BE2C (cell line): Measurements from ENCODE around the gene SNX33.

ENCODE experiments used
- DNase-seq: peaks from one replicate; pipeline ENCODE4 v3.0.0-alpha.2; 2020
- H3K27me3 ChIP-seq: fragments of 250-450 bp; sonication (Bioruptor Pico); 2 replicates; pipeline ENCODE4 v1.5.1; 2020; ENCODE audit warnings: mild to moderate bottlenecking
- H3K36me3 ChIP-seq: fragments of 250-450 bp; sonication (Bioruptor Pico); 2 replicates; pipeline ENCODE4 v1.5.1; 2020; ENCODE audit warnings: mild to moderate bottlenecking
- H3K4me1 ChIP-seq: fragments of 250-450 bp; sonication (Bioruptor Pico); 2 replicates; pipeline ENCODE4 v1.5.1; 2020
- H3K4me3 ChIP-seq: 2 replicates; pipeline ENCODE4 v1.5.1; 2011; ENCODE audit warnings: low read depth, low read length
- H3K9me3 ChIP-seq: fragments of 250-450 bp; sonication (Bioruptor Pico); 2 replicates; pipeline ENCODE4 v1.5.1; 2020
- TF ChIP-seq, protein P1 (sequence below): IDR thresholded peaks from 2 replicates; pipeline ENCODE4 v1.5.1; 2012; ENCODE audit warnings: mild to moderate bottlenecking, low read depth, low read length

Gene SNX33

DNA sequence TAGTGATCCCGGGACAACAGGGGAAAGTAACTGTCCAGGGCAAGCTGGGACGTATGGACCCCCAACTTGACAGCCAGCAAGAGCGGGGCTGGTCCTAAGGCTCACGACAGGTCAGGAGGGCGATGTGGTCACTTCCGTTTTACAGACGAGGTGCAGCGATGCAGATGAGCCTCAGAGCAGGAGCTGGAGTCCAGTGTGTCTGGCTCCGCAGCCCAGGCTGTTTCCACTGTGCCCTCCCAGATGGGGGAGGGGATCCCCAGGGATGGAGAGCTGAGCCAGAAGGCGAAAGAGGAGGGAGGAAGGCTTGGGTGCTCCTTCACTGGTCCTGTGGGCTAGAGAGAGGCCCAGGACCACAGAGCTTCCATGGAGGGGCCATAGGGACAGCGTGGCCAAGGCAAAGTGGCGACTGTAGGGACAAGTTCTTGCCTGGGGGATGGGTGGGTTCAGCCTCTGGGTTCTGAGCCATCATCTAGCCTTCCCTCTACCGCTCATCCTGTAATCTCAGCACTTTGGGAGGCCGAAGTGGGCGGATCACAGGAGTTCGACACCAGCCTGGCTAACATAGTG lies 5.7 kb downstream of the SNX33 start:
- no peak for DNase-seq
- H3K36me3 ChIP-seq, result no peaks in the 10 kb centered on the region
- no peaks in the 10 kb centered on the region for H3K4me1 ChIP-seq
- no peaks in the 10 kb centered on the region for H3K9me3 ChIP-seq
- H3K4me3 ChIP-seq, result no peak overlapping the region
- TF ChIP-seq, protein P1, sequence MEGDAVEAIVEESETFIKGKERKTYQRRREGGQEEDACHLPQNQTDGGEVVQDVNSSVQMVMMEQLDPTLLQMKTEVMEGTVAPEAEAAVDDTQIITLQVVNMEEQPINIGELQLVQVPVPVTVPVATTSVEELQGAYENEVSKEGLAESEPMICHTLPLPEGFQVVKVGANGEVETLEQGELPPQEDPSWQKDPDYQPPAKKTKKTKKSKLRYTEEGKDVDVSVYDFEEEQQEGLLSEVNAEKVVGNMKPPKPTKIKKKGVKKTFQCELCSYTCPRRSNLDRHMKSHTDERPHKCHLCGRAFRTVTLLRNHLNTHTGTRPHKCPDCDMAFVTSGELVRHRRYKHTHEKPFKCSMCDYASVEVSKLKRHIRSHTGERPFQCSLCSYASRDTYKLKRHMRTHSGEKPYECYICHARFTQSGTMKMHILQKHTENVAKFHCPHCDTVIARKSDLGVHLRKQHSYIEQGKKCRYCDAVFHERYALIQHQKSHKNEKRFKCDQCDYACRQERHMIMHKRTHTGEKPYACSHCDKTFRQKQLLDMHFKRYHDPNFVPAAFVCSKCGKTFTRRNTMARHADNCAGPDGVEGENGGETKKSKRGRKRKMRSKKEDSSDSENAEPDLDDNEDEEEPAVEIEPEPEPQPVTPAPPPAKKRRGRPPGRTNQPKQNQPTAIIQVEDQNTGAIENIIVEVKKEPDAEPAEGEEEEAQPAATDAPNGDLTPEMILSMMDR, result no peak
- no peaks in the 10 kb centered on the region for H3K27me3 ChIP-seq

DNA sequence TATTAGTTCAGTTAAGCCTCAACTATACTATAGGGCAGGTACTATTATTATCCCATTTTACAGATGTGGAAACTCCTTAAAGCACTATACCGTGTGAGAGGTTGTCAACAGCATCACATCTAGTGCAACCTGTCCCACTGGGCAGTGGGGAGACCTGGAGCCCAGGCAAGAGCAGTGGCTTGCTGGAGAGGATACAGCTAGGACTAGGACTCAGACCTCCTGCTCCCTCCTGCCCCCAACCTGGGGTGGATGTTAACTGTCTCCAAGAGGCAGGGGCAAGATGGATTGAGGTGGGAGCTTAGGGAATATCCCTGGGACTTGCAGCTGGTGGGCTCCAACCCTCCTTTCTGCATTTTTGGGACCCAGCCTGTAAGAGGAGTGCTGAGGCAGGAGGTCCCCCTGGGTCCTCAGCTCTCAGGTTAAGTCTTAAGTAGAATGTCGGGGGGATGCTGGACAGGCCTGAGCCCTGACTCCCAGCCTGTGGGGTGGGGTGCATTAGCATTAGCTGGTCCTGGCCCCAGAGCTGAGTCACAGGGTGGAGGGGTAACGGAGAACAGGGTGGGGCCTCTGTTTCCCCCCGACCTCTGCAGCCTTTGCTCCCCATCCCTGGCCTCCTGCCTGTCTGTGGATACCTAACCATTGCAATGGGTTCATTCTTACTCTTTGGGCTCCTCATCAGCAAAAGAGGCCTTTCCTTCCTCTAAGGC lies 6.6 kb downstream of the SNX33 start:
- Histone ChIP-seq H3K27me3 (no peaks in the 10 kb centered on the region), H3K4me1 (no peaks in the 10 kb centered on the region), H3K36me3 (no peaks in the 10 kb centered on the region), H3K9me3 (no peaks in the 10 kb centered on the region), H3K4me3 (no peak overlapping the region)
- TF ChIP-seq, protein P1, result no peak
- DNase-seq, result no peak

DNA sequence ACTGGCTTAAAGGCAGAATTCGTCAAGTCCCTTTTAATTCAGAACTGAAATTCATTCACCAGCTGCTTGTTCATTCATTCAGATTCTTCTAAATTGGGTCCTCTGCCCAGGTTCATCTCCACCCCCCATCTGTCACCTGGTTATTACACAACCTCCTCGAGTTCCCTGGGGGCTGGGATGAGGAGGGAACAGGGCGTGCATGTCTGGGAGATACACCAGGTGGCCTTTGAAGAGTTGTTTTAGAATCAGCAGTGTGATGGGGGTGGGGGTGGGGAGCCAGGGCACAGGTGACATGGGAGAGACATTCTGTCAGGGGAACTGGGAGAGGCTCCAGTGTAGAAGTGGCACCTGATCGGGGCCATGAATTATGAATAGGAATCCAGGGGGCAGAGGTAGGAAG lies 8.2 kb downstream of the SNX33 start:
- Histone ChIP-seq H3K27me3 (no peaks in the 10 kb centered on the region), H3K36me3 (no peaks in the 10 kb centered on the region), H3K4me1 (peaks cover 11% of the 10 kb centered on the region), H3K9me3 (no peaks in the 10 kb centered on the region), H3K4me3 (no peak overlapping the region)
- TF ChIP-seq, protein P1, result no peak
- DNase-seq, result no peak

DNA sequence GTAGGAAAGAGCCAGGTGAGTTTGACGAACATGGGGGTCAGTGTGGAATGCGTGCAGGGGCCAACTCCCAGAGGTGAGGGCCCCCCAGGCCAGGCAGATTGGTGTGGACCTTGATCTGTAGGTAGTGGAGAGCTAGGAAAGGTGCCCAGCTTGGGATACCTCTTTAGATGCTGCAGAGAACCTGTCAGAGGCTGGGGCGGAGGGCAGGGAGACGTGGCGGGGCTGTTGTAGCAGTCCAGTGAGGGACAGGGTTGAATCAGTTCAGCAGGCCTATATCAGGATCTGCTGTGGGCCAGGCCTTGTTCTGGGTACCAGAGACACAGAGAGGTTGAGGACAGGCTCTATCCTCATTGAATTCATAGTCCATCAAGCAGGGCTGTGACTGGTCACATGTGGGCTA lies 8.6 kb downstream of the SNX33 start:
- H3K36me3 ChIP-seq, result no peaks in the 10 kb centered on the region
- no peaks in the 10 kb centered on the region for H3K9me3 ChIP-seq
- no peaks in the 10 kb centered on the region for H3K27me3 ChIP-seq
- TF ChIP-seq, protein P1, result no peak
- DNase-seq, result no peak
- no peak overlapping the region for H3K4me3 ChIP-seq
- H3K4me1 ChIP-seq, result peaks cover 12% of the 10 kb centered on the region

- H3K9me3 ChIP-seq, result no peaks in the 10 kb centered on the region
- DNase-seq, result no peak
- no peaks in the 10 kb centered on the region for H3K36me3 ChIP-seq
- H3K4me3 ChIP-seq, result no peak overlapping the region
- H3K4me1 ChIP-seq, result peaks cover 12% of the 10 kb centered on the region
- no peaks in the 10 kb centered on the region for H3K27me3 ChIP-seq
- TF ChIP-seq, protein P1, result no peak
Observed at GRCh38 chr15:75656813-75657212, 9.1 kb downstream of the SNX33 start.

GRCh38 chr15:75659141-75659771 lies 11.5 kb downstream of the SNX33 start:
- no peak overlapping the region for H3K4me3 ChIP-seq
- H3K4me1 ChIP-seq, result peaks cover 12% of the 10 kb centered on the region
- no peaks in the 10 kb centered on the region for H3K27me3 ChIP-seq
- no peaks in the 10 kb centered on the region for H3K9me3 ChIP-seq
- no peaks in the 10 kb centered on the region for H3K36me3 ChIP-seq
- TF ChIP-seq, protein P1, result no peak
- DNase-seq, result no peak
